Ecto neural progenitor cell (in vitro differentiated cells): ENCODE measurements around the gene NOTCH2NLA.
"Not testable (repeated sequence)": the region's sequence is repeated elsewhere in the genome, so short reads cannot be mapped to it uniquely, and the experiment has no call there.

Source experiments
- DNase-seq: peaks from one replicate; pipeline ENCODE4 v3.0.0-alpha.2; 2018; ENCODE audit warnings: low spot score

The NOTCH2NLA gene

GRCh38 chr1:146167273-146167672 lies 61.5 kb downstream of the NOTCH2NLA start:
- not testable (repeated sequence) for DNase-seq

GRCh38 chr1:146144465-146144864 lies 84.4 kb downstream of the NOTCH2NLA start, which contains the start of gene NBPF10:
Gene NBPF10, minus strand, starts transcription at chr1:146144804. Its CDS starts 35 bp downstream, at chr1:146144769.
- DNase-seq, result not testable (repeated sequence)
